SK-N-SH treated with all-trans-retinoic acid at 6 μM for 48 hours (cell line): ENCODE data around the gene PLD3.

Experiments used
- CREB5 ChIP-seq: fragments of 250-450 bp; sonication (Bioruptor Pico); IDR thresholded peaks from 2 replicates; pipeline ENCODE4 v1.5.1; 2020; ENCODE audit warnings: low read depth, mild to moderate bottlenecking, moderate library complexity
- OSR1 ChIP-seq: fragments of 250-450 bp; sonication (Bioruptor Pico); IDR thresholded peaks from 2 replicates; pipeline ENCODE4 v1.8.0; 2022; ENCODE audit warnings: moderate library complexity, mild to moderate bottlenecking, inconsistent platforms
- PATZ1 ChIP-seq: fragments of 250-450 bp; sonication (Bioruptor Pico); IDR thresholded peaks from 2 replicates; pipeline ENCODE4 v1.8.0; 2020; ENCODE audit warnings: mild to moderate bottlenecking, moderate library complexity, borderline replicate concordance
- PPARA ChIP-seq: fragments of 250-450 bp; sonication (Bioruptor Pico); IDR thresholded peaks from 2 replicates; pipeline ENCODE4 v1.5.0; 2020; ENCODE audit warnings: mild to moderate bottlenecking, borderline replicate concordance
- TCF4 ChIP-seq: fragments of 250-450 bp; sonication (Bioruptor Pico); IDR thresholded peaks from 2 replicates; pipeline ENCODE4 v1.8.0; 2021; ENCODE audit warnings: mild to moderate bottlenecking, moderate library complexity, borderline replicate concordance
- TOX ChIP-seq: fragments of 250-450 bp; sonication (Bioruptor Pico); IDR thresholded peaks from 2 replicates; pipeline ENCODE4 v1.8.0; 2021; ENCODE audit warnings: mild to moderate bottlenecking, moderate library complexity, borderline replicate concordance

DNA sequence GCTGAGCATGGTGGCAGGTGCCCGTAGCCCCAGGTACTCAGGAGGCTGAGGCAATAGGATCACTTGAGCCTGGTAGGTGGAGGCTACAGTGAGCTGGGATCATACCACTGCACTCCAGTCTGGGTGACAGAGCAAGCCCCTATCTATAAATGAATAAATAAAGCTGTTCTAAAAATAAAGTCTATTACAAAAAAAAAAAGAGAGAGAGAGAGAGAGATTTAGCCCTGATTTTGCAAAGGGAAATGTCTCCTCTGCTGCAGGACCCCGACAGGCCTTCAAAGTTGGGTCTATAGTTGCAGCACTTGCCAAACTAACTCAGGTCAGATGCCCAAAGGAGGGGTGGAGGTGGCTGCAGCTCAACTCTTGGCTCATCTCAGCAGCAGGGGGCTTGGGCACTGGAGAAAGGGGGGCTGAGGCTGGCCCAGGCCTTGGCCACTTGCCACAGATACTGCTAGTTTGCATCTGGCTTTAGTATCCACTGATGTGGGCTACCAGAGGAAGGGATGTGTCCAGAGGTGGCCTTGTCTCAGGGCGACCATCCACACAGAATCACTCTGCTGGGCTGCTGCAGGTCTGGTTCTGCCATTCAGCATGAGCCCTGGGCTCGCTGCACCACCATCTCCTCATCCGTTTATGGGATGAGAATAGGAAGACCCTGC is 32.6 kb upstream of the PLD3 start:
- TF ChIP-seq TCF4: no peak
- TF ChIP-seq CREB5: no peak
- no peak for TF ChIP-seq PPARA (CRISPR knock-in tag)
- TF ChIP-seq TOX (CRISPR knock-in tag): no peak
- TF ChIP-seq OSR1 (CRISPR knock-in tag): no peak
- TF ChIP-seq PATZ1 (CRISPR knock-in tag): no peak
